Measurements from ENCODE around the gene GMIP. TPM values are rescaled to one million over a fixed set of nuclear protein-coding genes. Genes with fewer than 3 reads are reported as not detected.

The GMIP gene
- polyA plus RNA-seq, 1 of the 3 experiments (the other 2 are of a cell fraction): 6.3 TPM

DNA sequence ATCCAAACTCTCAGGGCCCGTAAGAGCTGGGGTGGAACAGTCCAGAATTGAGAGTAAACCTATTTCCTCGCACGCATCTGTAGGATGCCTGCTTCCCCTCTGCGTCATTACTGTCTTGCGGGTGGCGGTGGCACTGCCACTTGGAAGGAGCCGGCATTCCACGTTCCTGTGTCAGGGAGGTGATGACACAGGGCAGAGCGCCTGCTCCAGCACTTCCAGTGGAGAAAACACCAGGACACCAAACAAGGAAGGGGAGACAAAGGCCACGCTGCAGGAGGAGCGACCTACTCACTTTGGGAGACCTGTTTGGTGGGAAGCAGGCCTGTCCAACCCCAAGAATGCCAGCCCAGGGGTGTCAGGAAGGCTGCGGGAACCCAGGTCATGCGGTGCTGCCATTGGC lies 62.1 kb downstream of the GMIP start:
- 86% methylated on average over 11 of the region's 13 CpGs for WGBS (ENCODE audit: low lambda C conversion rate)

More for the DNA sequence above, 62.1 kb downstream of the GMIP start:
- Histone ChIP-seq H3K27ac (ENCODE audit: low read depth in 2 of 2, low read length in 1 of 2) (no peak overlapping the region), H3K4me1 (ENCODE audit: control insufficient read depth in 1 of 2, insufficient read depth in 2 of 2, low read depth in 1 of 2, low read length in 1 of 2) (peaks cover 0 to 6% of the 10 kb centered on the region in 2 experiments; a peak in 1 of 4 replicates), H3K79me2 (ENCODE audit: insufficient read depth) (no peaks in the 10 kb centered on the region), H3K9ac (no peak overlapping the region), H3K4me3 (ENCODE audit: low read depth in 2 of 2, low read length in 1 of 2) (no peak overlapping the region), H3K9me3 (no peaks in the 10 kb centered on the region), H3K4me2 (no peak overlapping the region), H2AFZ (ENCODE audit: low read depth) (no peak overlapping the region), H4K20me1 (ENCODE audit: insufficient read depth) (no peaks in the 10 kb centered on the region), H3K27me3 (ENCODE audit: insufficient read depth) (no peaks in the 10 kb centered on the region), H3K9me2 (no peaks in the 10 kb centered on the region), H3K36me3 (replicated peaks in 1 of 2; ENCODE audit: control insufficient read depth in 1 of 2, insufficient read depth in 2 of 2, low read length in 1 of 2) (no peaks in the 10 kb centered on the region), H3F3A (replicated peaks; ENCODE audit: insufficient read depth) (no peaks in the 10 kb centered on the region)
- CTCF ChIA-PET: interaction anchor here (1.5 to 3.0 kb wide), 2 partner anchors 27 to 50 kb away, joined by 3 to 14 read pairs; no protein-coding TSS in a partner anchor
- no peak for DNase-seq
- POLR2A ChIA-PET: no interaction called here
- TF ChIP-seq SMC3 (IDR thresholded peaks at IDR 0.05; ENCODE audit: low read depth, low read length) (no peak), TEAD4 (IDR thresholded peaks at IDR 0.05; ENCODE audit: borderline replicate concordance, insufficient read depth) (no peak), FOSL2 (IDR thresholded peaks at IDR 0.05; ENCODE audit: borderline replicate concordance, low read depth) (no peak), FOXJ3 (CRISPR knock-in tag; IDR thresholded peaks at IDR 0.05) (no peak), FOXM1 (IDR thresholded peaks at IDR 0.05; ENCODE audit: low read depth) (no peak), NRF1 (IDR thresholded peaks at IDR 0.05; ENCODE audit: low read depth, low read length) (no peak), RXRA (IDR thresholded peaks at IDR 0.05; ENCODE audit: borderline replicate concordance, low read depth) (no peak)
- TF ChIP-seq, protein P1, sequence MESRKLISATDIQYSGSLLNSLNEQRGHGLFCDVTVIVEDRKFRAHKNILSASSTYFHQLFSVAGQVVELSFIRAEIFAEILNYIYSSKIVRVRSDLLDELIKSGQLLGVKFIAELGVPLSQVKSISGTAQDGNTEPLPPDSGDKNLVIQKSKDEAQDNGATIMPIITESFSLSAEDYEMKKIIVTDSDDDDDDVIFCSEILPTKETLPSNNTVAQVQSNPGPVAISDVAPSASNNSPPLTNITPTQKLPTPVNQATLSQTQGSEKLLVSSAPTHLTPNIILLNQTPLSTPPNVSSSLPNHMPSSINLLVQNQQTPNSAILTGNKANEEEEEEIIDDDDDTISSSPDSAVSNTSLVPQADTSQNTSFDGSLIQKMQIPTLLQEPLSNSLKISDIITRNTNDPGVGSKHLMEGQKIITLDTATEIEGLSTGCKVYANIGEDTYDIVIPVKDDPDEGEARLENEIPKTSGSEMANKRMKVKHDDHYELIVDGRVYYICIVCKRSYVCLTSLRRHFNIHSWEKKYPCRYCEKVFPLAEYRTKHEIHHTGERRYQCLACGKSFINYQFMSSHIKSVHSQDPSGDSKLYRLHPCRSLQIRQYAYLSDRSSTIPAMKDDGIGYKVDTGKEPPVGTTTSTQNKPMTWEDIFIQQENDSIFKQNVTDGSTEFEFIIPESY (IDR thresholded peaks at IDR 0.05; ENCODE audit: borderline replicate concordance, low read depth): no peak
- TF ChIP-seq, protein P2, sequence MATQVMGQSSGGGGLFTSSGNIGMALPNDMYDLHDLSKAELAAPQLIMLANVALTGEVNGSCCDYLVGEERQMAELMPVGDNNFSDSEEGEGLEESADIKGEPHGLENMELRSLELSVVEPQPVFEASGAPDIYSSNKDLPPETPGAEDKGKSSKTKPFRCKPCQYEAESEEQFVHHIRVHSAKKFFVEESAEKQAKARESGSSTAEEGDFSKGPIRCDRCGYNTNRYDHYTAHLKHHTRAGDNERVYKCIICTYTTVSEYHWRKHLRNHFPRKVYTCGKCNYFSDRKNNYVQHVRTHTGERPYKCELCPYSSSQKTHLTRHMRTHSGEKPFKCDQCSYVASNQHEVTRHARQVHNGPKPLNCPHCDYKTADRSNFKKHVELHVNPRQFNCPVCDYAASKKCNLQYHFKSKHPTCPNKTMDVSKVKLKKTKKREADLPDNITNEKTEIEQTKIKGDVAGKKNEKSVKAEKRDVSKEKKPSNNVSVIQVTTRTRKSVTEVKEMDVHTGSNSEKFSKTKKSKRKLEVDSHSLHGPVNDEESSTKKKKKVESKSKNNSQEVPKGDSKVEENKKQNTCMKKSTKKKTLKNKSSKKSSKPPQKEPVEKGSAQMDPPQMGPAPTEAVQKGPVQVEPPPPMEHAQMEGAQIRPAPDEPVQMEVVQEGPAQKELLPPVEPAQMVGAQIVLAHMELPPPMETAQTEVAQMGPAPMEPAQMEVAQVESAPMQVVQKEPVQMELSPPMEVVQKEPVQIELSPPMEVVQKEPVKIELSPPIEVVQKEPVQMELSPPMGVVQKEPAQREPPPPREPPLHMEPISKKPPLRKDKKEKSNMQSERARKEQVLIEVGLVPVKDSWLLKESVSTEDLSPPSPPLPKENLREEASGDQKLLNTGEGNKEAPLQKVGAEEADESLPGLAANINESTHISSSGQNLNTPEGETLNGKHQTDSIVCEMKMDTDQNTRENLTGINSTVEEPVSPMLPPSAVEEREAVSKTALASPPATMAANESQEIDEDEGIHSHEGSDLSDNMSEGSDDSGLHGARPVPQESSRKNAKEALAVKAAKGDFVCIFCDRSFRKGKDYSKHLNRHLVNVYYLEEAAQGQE (IDR thresholded peaks at IDR 0.05; ENCODE audit: low read depth, low read length): no peak
- TF ChIP-seq, protein P3, sequence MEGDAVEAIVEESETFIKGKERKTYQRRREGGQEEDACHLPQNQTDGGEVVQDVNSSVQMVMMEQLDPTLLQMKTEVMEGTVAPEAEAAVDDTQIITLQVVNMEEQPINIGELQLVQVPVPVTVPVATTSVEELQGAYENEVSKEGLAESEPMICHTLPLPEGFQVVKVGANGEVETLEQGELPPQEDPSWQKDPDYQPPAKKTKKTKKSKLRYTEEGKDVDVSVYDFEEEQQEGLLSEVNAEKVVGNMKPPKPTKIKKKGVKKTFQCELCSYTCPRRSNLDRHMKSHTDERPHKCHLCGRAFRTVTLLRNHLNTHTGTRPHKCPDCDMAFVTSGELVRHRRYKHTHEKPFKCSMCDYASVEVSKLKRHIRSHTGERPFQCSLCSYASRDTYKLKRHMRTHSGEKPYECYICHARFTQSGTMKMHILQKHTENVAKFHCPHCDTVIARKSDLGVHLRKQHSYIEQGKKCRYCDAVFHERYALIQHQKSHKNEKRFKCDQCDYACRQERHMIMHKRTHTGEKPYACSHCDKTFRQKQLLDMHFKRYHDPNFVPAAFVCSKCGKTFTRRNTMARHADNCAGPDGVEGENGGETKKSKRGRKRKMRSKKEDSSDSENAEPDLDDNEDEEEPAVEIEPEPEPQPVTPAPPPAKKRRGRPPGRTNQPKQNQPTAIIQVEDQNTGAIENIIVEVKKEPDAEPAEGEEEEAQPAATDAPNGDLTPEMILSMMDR (IDR thresholded peaks at IDR 0.05): no peak
- TF ChIP-seq, protein P4, sequence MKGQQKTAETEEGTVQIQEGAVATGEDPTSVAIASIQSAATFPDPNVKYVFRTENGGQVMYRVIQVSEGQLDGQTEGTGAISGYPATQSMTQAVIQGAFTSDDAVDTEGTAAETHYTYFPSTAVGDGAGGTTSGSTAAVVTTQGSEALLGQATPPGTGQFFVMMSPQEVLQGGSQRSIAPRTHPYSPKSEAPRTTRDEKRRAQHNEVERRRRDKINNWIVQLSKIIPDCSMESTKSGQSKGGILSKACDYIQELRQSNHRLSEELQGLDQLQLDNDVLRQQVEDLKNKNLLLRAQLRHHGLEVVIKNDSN (IDR thresholded peaks at IDR 0.05; ENCODE audit: borderline replicate concordance, low read depth): no peak
- TF ChIP-seq, protein P5, sequence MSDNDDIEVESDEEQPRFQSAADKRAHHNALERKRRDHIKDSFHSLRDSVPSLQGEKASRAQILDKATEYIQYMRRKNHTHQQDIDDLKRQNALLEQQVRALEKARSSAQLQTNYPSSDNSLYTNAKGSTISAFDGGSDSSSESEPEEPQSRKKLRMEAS (IDR thresholded peaks at IDR 0.05; ENCODE audit: low read depth): no peak

Data from SK-N-SH (cell line).